ENCODE measurements around the gene SKIDA1. TPM values are rescaled to one million over a fixed set of nuclear protein-coding genes. Genes with fewer than 3 reads are reported as not detected.

SKIDA1 gene
- total RNA-seq, 1 experiment from 2014 or later: 0.40 TPM

- no peak overlapping the region for H3K4me3 Mint-ChIP-seq (ENCODE audit: low read depth, unreplicated experiment)
- H3K27ac Mint-ChIP-seq (ENCODE audit: unreplicated experiment): no peak overlapping the region
- no peak for TF ChIP-seq CTCF (IDR thresholded peaks at IDR 0.05; ENCODE audit: unreplicated experiment)
- CTCF ChIA-PET: no interaction called here
- no TSS peak for BruUV-seq (replicated peaks)
- intact Hi-C loops (cut with micrococcal nuclease; ENCODE audit: unreplicated experiment): no loop called here
- peaks cover 43% of the 10 kb centered on the region for H3K36me3 Mint-ChIP-seq (ENCODE audit: insufficient read depth, unreplicated experiment)
- H3K27me3 Mint-ChIP-seq (ENCODE audit: unreplicated experiment): peaks cover 13% of the 10 kb centered on the region
- no peak for DNase-seq
- H3K9me3 Mint-ChIP-seq (ENCODE audit: low read depth, unreplicated experiment): no peaks in the 10 kb centered on the region
- H3K4me1 Mint-ChIP-seq (ENCODE audit: low read depth, unreplicated experiment): no peaks in the 10 kb centered on the region
Measured at GRCh38 chr10:21529032-21529910, 3.8 kb upstream of the SKIDA1 start.

- H3K27ac Mint-ChIP-seq (ENCODE audit: unreplicated experiment): no peak overlapping the region
- no peak for TF ChIP-seq CTCF (IDR thresholded peaks at IDR 0.05; ENCODE audit: unreplicated experiment)
- no peak overlapping the region for H3K4me3 Mint-ChIP-seq (ENCODE audit: low read depth, unreplicated experiment)
- DNase-seq: no peak
- peaks cover 35% of the 10 kb centered on the region for H3K36me3 Mint-ChIP-seq (ENCODE audit: insufficient read depth, unreplicated experiment)
- no TSS peak for BruUV-seq (replicated peaks)
- no peaks in the 10 kb centered on the region for H3K4me1 Mint-ChIP-seq (ENCODE audit: low read depth, unreplicated experiment)
- no peaks in the 10 kb centered on the region for H3K9me3 Mint-ChIP-seq (ENCODE audit: low read depth, unreplicated experiment)
- peaks cover 13% of the 10 kb centered on the region for H3K27me3 Mint-ChIP-seq (ENCODE audit: unreplicated experiment)
- intact Hi-C loops (cut with micrococcal nuclease; ENCODE audit: unreplicated experiment): no loop called here
- CTCF ChIA-PET: no interaction called here
Measured at GRCh38 chr10:21528236-21529031, 3.0 kb upstream of the SKIDA1 start.

- TF ChIP-seq CTCF (IDR thresholded peaks at IDR 0.05; ENCODE audit: unreplicated experiment): no peak
- intact Hi-C loops (cut with micrococcal nuclease; ENCODE audit: unreplicated experiment): no loop called here
- no peak for DNase-seq
- Mint-ChIP-seq H3K4me1 (ENCODE audit: low read depth, unreplicated experiment) (no peaks in the 10 kb centered on the region), H3K27me3 (ENCODE audit: unreplicated experiment) (peaks cover 13% of the 10 kb centered on the region), H3K9me3 (ENCODE audit: low read depth, unreplicated experiment) (no peaks in the 10 kb centered on the region), H3K4me3 (ENCODE audit: low read depth, unreplicated experiment) (peak overlapping the region; percentile 76), H3K36me3 (ENCODE audit: insufficient read depth, unreplicated experiment) (peaks cover 28% of the 10 kb centered on the region), H3K27ac (ENCODE audit: unreplicated experiment) (no peak overlapping the region)
- no TSS peak for BruUV-seq (replicated peaks)
- CTCF ChIA-PET: interaction anchor here (0.6 kb wide), 2 partner anchors 53 to 135 kb away, joined by 3 to 4 read pairs; no protein-coding TSS in a partner anchor
Measured at GRCh38 chr10:21527598-21528235, 2.2 kb upstream of the SKIDA1 start.

GRCh38 chr10:21526860-21527597 lies 1.5 kb upstream of the SKIDA1 start:
- peak overlapping the region; percentile 76 for H3K4me3 Mint-ChIP-seq (ENCODE audit: low read depth, unreplicated experiment)
- no peaks in the 10 kb centered on the region for H3K9me3 Mint-ChIP-seq (ENCODE audit: low read depth, unreplicated experiment)
- peak; percentile 50 for DNase-seq
- intact Hi-C loops (cut with micrococcal nuclease; ENCODE audit: unreplicated experiment): no loop called here
- peaks cover 13% of the 10 kb centered on the region for H3K27me3 Mint-ChIP-seq (ENCODE audit: unreplicated experiment)
- H3K27ac Mint-ChIP-seq (ENCODE audit: unreplicated experiment): peak overlapping the region; percentile 70
- H3K4me1 Mint-ChIP-seq (ENCODE audit: low read depth, unreplicated experiment): no peaks in the 10 kb centered on the region
- no TSS peak for BruUV-seq (replicated peaks)
- H3K36me3 Mint-ChIP-seq (ENCODE audit: insufficient read depth, unreplicated experiment): peaks cover 28% of the 10 kb centered on the region
- no peak for TF ChIP-seq CTCF (IDR thresholded peaks at IDR 0.05; ENCODE audit: unreplicated experiment)
- CTCF ChIA-PET: interaction anchor here (0.6 to 0.7 kb wide), 3 partner anchors 23 to 134 kb away, joined by 3 to 4 read pairs (median 3); no protein-coding TSS in a partner anchor

All from Calu3 (cell line).